ENCODE data around the gene TIA1.
"Not testable (repeated sequence)": the region's sequence is repeated elsewhere in the genome, so short reads cannot be mapped to it uniquely, and the experiment has no call there.

TIA1 gene

DNA sequence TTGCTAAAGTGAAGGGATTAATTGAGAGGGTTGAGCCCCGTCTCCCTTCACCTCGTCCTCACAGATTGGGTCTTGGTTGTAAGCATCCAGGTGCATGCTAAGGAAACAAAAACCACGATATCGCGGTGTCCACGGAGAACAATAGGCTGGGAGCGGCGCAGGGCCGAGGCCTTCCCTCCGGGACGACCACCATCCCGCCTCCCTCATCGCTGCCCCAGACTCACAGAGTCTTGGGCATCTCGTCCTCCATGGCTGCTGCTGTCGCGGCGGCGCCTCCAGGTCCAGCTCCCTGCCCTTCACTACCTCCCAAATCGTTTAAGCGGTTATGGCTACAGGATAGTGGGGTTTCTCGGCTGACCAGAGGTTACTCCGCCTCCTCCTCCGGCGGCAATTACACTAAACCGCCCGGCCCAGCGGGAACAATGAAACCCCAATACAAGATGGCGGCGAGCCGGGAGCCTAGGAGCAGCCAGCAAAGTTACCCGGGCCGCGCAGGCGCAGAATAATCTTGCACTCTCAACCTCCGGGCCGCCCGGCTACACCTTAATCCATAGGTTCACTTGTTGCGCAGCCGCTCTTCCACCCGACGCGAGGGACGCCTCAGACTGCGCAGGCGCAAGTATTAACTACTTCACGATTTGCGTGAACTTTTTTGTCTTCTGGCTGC lies at the start of gene TIA1:
Gene TIA1 (minus strand): TSS at position 448 of the 667 bp plus-strand sequence. CDS start 198 bp downstream, at position 250.
- DNase-seq = peak; percentile 98

DNA sequence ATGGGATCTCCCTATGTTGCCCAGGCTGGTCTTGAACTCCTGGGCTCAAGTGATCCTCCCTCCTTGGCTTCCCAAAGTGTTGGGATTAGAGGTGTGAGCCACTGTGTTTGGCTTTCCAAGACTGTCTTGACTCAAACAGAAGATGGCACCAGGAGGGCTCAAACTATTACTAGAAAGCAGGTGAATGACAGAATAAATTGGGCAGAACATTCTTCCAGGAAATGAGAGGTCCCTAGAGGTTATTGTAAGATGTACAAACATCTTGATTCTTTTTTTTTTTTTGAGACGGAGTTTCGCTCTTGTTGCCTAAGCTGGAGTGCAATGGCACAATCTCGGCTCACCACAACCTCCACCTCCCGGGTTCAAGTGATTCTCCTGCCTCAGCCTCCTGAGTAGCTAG lies 49.4 kb upstream of the TIA1 start:
- not testable (repeated sequence) for DNase-seq

GRCh38 chr2:70283500-70284191 lies 35.2 kb upstream of the TIA1 start:
- no peak for DNase-seq

DNA sequence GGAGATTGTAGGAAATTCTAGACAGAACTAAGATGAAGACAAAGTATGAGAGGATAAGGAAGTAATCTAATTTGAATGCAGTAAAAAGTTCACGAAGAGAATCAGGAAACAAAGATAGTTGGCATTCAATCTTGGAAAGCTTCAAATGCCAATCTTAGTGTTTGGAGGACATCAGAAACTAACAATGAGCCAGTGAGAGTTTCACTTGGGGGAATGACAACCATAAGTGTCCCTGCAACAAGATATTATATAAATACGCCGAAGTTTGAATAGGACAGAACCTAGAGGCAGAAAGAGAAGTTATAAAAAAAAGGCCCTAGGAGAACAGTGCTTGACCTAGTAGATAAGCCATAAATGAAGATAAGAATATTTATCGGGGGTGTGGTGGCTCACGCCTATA lies 34.0 kb upstream of the TIA1 start:
- DNase-seq = no peak

DNA sequence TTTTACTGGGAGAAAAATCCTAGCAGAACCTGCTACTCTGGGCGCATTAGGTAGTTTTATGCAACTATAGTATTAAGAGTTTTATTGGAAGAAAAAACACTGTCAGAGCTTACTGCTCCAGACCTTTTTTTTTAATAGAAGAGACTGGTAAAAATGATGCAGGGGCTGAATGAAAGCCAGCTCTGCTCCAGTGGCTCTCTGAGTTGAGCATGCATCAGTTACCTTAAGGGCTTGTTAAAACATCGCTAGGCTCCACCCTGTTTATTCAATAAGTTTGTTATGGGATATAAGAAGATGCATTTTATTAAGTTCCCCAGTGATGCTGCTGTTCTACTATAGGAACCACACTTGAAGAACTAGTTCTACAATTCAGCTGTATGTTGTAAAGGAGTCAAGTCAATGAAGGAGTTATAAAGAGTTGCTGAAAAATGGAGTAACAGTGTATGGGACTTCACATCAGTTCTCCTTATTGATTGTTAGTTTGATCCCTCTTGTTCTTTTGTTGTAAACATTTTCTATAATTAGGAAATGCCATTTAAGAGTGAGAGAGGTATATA lies 31.9 kb upstream of the TIA1 start:
- DNase-seq = no peak

- DNase-seq = no peak
Observed at GRCh38 chr2:70270323-70270722, 21.9 kb upstream of the TIA1 start.

GRCh38 chr2:70269422-70270302 lies 21.2 kb upstream of the TIA1 start:
- DNase-seq = not testable (repeated sequence)

GRCh38 chr2:70266925-70267324 lies 18.5 kb upstream of the TIA1 start:
- not testable (repeated sequence) for DNase-seq

- DNase-seq = no peak
Observed at GRCh38 chr2:70261501-70261900, 13.1 kb upstream of the TIA1 start.

DNA sequence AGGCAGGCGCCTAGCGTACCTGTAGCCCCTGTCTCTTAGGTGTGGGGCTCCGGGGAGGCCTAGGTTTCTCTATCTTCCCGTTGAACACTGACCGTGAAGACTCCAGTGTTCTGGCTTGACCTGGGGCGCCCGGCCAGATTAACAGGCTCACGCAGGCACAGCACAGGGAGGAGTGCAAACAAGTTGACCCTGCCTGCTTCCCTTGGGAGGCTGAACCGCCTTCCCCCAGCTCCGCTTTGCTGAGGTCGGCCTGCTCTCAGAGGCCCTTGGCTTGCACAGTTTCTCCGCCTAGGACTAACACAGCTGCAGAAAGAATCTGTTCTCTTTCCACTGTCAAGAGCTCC lies 10.1 kb upstream of the TIA1 start:
- no peak for DNase-seq

DNA sequence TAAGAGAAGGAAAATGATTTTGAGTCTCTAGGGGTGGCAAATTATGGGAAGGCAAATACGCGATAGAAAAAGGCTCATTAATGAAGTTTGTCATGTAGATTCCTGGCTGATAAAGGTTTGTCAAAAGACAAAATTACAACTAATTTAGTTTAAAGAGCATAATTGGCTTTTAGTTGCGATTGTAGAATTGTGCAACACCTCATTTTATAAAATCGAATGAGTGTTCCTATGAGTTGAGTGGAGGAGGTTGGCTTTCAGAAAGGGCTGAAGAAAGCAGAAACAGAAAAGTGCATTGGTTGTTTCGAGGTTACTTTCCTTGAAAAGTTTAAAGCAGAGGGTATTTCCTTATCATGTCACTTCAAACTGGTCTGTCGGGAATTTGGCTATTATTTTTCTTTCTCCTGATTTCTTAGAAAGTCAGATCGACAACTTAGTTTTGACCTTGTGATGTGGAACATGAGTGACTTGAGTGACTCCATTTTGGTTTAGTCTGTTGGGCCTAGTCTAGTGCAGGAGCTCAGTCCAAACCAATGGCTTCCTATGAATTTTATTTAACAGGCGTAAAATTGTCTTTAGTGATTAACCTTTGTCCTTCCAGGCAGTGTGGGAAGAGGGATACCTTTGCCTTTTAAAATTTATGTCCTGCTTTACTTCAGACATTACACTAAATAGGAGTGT lies 7.3 kb upstream of the TIA1 start:
- DNase-seq = no peak

DNA sequence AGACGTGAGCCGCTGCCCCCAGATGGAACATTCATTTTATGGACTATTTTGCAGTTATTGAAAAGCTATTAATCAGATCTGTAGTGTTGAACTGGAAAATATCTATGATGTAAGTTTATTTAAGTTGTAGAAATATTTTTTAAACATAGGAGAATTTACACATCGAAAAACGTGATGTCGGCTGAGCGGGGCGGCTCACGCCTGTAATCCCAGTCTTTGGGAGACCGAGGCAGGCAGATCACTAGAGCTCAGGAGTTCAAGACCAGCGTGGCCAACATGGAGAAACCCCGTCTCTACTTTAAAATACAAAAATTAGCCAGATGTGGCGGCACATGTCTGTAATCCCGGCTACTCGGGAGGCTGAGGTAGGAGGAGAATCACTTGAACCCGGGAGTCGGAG lies 2.0 kb upstream of the TIA1 start:
- DNase-seq = no peak

DNA sequence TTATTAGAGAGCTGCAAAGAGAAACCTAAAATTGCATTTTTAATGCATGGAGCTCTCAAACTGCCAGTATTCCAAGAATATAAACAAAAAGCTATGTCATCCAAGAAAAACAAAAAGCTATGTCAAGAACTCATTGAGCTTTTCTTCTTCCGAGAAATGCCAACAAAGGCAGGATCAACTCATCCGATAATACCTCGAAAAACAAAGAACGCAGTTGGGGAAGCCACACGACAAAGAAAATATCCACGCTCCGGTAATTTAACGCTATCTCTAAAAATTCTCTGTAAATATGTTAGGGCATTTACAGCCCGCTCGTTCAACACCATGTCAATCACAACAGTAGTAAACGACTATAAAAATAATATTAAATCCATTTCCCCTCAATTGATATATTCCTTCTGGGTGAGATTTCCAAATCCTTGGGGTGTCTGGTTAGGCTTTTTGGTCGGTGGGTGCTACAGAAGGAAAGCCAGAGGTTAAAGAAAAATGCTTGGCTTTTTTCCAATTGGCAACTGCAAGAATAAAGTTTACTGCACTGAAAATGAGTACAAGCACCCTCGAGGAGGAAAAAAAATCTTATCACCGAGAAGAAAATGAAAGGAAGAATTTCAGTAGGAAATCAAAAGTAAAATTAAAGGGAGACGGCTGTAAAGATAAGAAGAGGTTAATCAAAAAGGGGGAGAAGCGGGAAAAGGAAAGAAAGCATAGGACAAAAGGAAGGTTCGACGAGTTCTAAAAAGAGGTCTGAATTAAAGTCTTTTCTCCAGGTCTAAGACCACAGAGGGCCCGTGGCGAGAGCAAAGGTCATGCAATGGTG lies 856 bp downstream of the TIA1 start:
- no peak for DNase-seq

GRCh38 chr2:70243806-70244584 lies 4.4 kb downstream of the TIA1 start:
- no peak for DNase-seq

DNA sequence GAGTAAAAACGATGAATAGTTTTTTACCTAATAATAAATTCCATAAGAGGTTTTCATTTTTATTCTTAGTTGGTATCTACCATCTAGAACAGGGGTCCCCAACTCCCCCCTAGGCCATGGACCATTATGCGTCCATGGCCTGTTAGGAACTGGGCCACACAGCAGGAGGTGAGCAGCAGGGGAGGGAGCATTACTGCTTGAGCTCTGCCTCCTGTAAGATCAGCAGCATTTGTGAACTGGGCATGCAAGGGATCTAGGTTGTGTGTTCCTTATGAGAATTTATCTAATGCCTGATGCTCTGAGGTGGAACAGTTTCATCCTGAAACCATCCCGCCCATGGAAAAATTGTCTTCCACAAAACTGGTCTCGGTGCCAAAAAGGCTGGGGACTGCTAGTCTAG lies 5.9 kb downstream of the TIA1 start:
- no peak for DNase-seq

- no peak for DNase-seq
Observed at GRCh38 chr2:70241340-70241739, 7.1 kb downstream of the TIA1 start.

DNA sequence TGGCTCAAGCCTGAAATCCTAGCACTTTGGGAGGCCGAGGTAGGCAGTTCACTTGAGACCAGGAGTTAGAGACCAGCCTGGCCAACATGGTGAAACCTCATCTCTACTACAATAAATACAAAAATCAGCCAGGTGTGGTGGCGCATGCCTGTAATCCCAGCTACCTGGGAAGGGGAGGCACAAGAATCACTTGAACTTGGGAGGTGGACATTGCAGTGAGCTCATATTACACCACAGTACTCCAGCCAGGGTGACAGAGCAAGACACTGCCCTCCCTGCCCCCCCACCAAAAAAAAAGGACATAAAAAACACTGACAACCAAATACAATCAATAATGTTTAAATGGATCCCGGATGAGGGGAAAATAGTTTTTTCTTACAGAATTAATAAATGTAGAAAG lies 7.8 kb downstream of the TIA1 start:
- DNase-seq = no peak

DNA sequence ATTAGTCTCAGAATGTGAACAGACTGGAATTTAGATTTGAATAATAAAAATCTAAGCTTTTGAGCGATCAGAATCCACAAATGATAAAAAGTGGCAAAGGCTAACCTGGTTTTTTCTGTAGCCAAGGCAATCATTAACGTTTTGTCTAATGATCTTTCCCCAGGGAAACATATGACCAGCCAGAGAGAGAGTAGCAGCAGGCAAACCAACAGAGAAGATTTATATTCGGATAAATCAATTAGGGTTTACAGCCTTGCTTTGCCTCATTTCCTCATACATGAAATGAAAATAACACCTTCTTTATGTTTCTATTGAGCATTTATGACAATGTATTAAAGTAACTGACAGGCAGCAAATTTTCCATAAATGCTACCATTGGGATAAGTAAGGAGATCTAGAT lies 14.5 kb downstream of the TIA1 start:
- no peak for DNase-seq

DNA sequence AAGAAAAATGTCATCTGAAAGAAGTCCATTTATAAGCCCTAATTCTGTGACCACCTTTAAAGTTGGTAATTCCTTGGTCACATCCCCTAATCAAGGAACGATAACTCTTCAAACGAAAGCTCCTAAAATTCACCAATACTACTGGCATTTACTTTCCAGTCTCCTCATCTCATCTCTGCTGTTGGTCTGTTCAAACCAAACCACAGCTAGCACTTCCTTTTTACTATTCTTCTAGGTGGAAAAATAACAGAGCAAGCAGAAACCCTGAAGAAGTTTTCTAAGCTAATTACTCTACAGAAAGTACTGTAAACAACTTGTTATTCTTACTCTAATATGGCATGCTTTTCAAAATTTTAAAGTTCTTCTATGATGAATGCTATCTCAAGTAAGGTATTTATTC lies 21.6 kb downstream of the TIA1 start:
- no peak for DNase-seq

DNA sequence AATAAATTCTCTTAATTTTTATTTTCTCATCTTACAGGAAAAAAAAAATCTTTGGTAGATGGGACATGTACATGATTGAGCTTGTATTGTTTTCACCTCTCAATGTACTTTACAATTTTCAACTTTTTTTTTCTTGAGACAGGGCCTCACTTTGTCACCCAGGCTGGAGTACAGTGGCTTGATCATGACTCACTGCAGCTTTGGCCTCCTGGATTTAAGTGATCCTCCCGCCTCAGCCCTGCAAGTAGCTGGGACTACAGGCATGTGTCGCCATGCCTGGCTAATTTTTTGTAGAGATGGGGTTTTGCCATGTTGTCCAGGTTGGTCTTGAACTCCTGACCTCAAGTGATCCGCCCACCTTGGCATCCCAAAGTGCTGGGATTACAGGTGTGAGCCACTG lies 25.1 kb downstream of the TIA1 start:
- not testable (repeated sequence) for DNase-seq

GRCh38 chr2:70214953-70215549 lies 33.4 kb downstream of the TIA1 start:
- DNase-seq = no peak
